Fibroblast of lung (primary cell): ENCODE results near the gene ANKRD24. TPM values are rescaled to one million over a fixed set of nuclear protein-coding genes. Genes with fewer than 3 reads are reported as not detected.
"Not testable (repeated sequence)": the region's sequence is repeated elsewhere in the genome, so short reads cannot be mapped to it uniquely, and the experiment has no call there.

Experiments
- DNase-seq, 2 donors: peaks; one replicate each; pipeline versions ENCODE4 v3.0.0 to v3.0.0-alpha.2; 2010; ENCODE audit warnings: low read depth in 2 of 2
- H2AFZ ChIP-seq: 2 replicates; pipeline ENCODE4 v1.5.1; 2012; ENCODE audit warnings: low read length, control low read depth, inconsistent platforms
- H3K27ac ChIP-seq: 2 replicates; pipeline ENCODE4 v1.5.1; 2011; ENCODE audit warnings: low read length, control low read depth; ENCODE audit not compliant: insufficient read depth
- H3K27me3 ChIP-seq: 2 replicates; pipeline ENCODE4 v1.5.1; 2011; ENCODE audit warnings: mild to moderate bottlenecking, low read length; ENCODE audit not compliant: control insufficient read depth, insufficient read depth
- H3K36me3 ChIP-seq: 2 replicates; pipeline ENCODE4 v1.5.1; 2011; ENCODE audit warnings: low read length; ENCODE audit not compliant: control insufficient read depth, insufficient read depth
- H3K4me1 ChIP-seq: 2 replicates; pipeline ENCODE4 v1.5.1; 2011; ENCODE audit warnings: low read length; ENCODE audit not compliant: control insufficient read depth, insufficient read depth; ENCODE audit errors: extremely low read depth
- H3K4me2 ChIP-seq: 2 replicates; pipeline ENCODE4 v1.5.1; 2011; ENCODE audit warnings: low read length, control low read depth; ENCODE audit not compliant: insufficient read depth; ENCODE audit errors: extremely low read depth
- H3K4me3 ChIP-seq, 4 experiments: fragments of 200-600 bp in 1 of 4; sonication (generic) in 1 of 4; replicated peaks in 1 of 4; 2 replicates each; pipeline ENCODE4 v1.5.1; 2011 to 2016; ENCODE audit warnings: low read length in 4 of 4, low read depth in 3 of 4, mild to moderate bottlenecking in 3 of 4, control low read depth in 2 of 4, inconsistent platforms in 1 of 4, mixed read lengths in 1 of 4; ENCODE audit not compliant: insufficient read depth in 1 of 4; ENCODE audit errors: control extremely low read depth in 1 of 4
- H3K79me2 ChIP-seq: 2 replicates; pipeline ENCODE4 v1.5.1; 2012; ENCODE audit warnings: mild to moderate bottlenecking, low read length, inconsistent platforms; ENCODE audit not compliant: control insufficient read depth, insufficient read depth
- H3K9ac ChIP-seq: 2 replicates; pipeline ENCODE4 v1.5.1; 2011; ENCODE audit warnings: mild to moderate bottlenecking, low read length, control low read depth; ENCODE audit not compliant: insufficient read depth
- H3K9me3 ChIP-seq: 2 replicates; pipeline ENCODE4 v1.5.1; 2012; ENCODE audit warnings: low read depth, low read length; ENCODE audit not compliant: control insufficient read depth, insufficient read depth
- H4K20me1 ChIP-seq: 2 replicates; pipeline ENCODE4 v1.5.1; 2011; ENCODE audit warnings: low read length; ENCODE audit not compliant: control insufficient read depth, insufficient read depth; ENCODE audit errors: extremely low read depth
- EZH2 ChIP-seq: IDR thresholded peaks from 2 replicates; pipeline ENCODE4 v1.5.1; 2012; ENCODE audit warnings: low read length, control low read depth, mild to moderate bottlenecking; ENCODE audit errors: missing control alignments
- polyA plus RNA-seq, 2 donors: library from polyadenylated mRNA; depleted of rRNA in 1 of 2; stranded (reverse) in 1 of 2; unstranded in 1 of 2; fragments of >200 nt; gene quantifications; 2 replicates each; pipeline ENCODE4 v1.2.1, GENCODE V29; 2011 to 2012; ENCODE audit warnings: missing spikeins in 1 of 2
- total RNA-seq: library from RNA; depleted of rRNA; stranded (reverse); fragments of >200 nt; gene quantifications from 2 replicates; pipeline ENCODE4 v1.2.1, GENCODE V29; 2014
- TF ChIP-seq, protein P1 (sequence below), 2 donors: IDR thresholded peaks in 1 of 2; conservative IDR thresholded peaks in 1 of 2; 1 replicate in 1 of 2; 2 replicates in 1 of 2; pipeline ENCODE4 v1.5.1; 2011 to 2012; ENCODE audit warnings: low read length in 2 of 2, control low read depth in 1 of 2, inconsistent platforms in 1 of 2, low read depth in 1 of 2, mild to moderate bottlenecking in 1 of 2

The ANKRD24 gene
- total and polyA plus RNA-seq, 2 donors (not counting 1 experiment from before 2014, with no cell fraction given): 0.14 to 2.3 TPM

DNA sequence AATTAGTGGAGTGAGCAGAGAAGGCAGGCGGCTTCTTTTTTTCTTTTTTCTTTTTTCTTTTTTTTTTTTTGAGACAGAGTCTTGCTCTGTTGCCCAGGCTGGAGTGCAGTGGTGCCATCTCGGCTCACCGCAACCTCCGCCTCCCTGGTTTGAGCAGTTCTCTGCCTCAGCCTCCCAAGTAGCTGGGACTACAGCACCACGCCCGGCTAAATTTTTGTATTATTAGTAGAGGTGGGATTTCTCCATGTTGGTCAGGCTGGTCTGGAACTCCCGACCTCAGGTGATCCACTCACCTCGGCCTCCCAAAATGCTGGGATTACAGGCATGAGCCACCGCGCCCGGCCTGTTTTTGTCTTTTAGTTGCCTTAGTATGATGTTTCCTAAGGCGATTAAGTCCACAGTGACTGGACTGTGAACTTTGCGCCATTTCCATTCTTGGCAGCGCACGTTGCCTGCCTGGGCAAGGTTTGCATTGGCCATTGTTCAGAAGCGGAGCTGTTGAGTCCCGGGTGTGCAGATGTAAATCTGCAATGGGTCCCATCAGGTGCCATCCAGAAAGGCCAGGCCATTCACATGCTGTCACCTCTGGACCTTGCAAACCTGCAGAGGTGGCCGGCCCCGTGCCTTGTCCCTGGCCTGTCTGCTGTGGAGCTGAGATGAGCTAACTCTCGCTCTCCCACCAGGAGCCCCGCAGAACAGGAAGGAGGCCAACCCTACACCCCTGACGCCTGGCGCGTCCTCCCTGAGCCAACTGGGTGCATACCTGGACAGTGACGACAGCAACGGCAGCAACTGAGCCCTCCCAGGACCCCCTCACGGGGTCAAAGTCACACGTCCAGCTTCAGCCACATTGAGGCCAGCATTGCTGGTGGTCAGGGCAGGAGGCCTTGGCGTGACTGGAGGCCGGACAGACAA is 85.7 kb downstream of the ANKRD24 start:
- TF ChIP-seq, protein P1, sequence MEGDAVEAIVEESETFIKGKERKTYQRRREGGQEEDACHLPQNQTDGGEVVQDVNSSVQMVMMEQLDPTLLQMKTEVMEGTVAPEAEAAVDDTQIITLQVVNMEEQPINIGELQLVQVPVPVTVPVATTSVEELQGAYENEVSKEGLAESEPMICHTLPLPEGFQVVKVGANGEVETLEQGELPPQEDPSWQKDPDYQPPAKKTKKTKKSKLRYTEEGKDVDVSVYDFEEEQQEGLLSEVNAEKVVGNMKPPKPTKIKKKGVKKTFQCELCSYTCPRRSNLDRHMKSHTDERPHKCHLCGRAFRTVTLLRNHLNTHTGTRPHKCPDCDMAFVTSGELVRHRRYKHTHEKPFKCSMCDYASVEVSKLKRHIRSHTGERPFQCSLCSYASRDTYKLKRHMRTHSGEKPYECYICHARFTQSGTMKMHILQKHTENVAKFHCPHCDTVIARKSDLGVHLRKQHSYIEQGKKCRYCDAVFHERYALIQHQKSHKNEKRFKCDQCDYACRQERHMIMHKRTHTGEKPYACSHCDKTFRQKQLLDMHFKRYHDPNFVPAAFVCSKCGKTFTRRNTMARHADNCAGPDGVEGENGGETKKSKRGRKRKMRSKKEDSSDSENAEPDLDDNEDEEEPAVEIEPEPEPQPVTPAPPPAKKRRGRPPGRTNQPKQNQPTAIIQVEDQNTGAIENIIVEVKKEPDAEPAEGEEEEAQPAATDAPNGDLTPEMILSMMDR (conservative IDR thresholded peaks at IDR 0.05 in 1 of 2, IDR thresholded peaks at IDR 0.05 in 1 of 2; ENCODE audit: low read depth in 1 of 2, low read length in 2 of 2): no peak
- TF ChIP-seq EZH2: no peak
- Histone ChIP-seq H3K4me3 (no peak overlapping the region), H3K79me2 (no peaks in the 10 kb centered on the region), H3K27me3 (no peaks in the 10 kb centered on the region), H3K9ac (no peak overlapping the region), H3K4me2 (no peak overlapping the region), H3K36me3 (peaks cover 4% of the 10 kb centered on the region), H4K20me1 (no peaks in the 10 kb centered on the region), H2AFZ (no peak overlapping the region), H3K9me3 (no peaks in the 10 kb centered on the region), H3K27ac (no peak overlapping the region), H3K4me1 (no peaks in the 10 kb centered on the region)
- DNase-seq: no peak

- Histone ChIP-seq H3K79me2 (no peaks in the 10 kb centered on the region), H2AFZ (no peak overlapping the region), H3K27me3 (no peaks in the 10 kb centered on the region), H3K4me3 (no peak overlapping the region), H3K9me3 (no peaks in the 10 kb centered on the region), H3K4me1 (no peaks in the 10 kb centered on the region), H3K4me2 (no peak overlapping the region), H3K27ac (no peak overlapping the region), H4K20me1 (no peaks in the 10 kb centered on the region), H3K9ac (no peak overlapping the region), H3K36me3 (peaks cover 4% of the 10 kb centered on the region)
- TF ChIP-seq, protein P1 (conservative IDR thresholded peaks at IDR 0.05 in 1 of 2, IDR thresholded peaks at IDR 0.05 in 1 of 2; ENCODE audit: low read depth in 1 of 2, low read length in 2 of 2): no peak
- no peak for TF ChIP-seq EZH2
- DNase-seq: no peak
Measured at GRCh38 chr19:4268816-4269430, 86.4 kb downstream of the ANKRD24 start.

DNA sequence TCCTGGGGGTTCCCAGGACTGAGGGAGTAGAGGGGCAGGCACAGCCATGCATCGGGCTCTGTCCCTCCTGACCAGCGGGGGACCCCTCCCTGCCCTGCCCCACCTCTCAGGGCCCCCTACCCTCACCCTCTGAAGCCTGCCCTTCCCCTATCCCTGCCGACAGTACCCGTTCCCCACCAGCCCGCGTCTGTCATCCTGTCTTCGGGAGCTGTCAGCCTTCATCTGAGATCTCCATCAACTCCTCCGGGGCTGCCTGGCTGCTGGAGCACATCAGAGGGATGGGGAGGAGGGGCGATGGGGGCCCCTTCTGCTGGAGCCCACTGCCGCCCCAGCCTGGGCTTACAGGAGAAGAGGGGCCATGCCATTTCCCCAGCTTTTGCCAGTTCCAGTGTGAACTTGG is 90.4 kb downstream of the ANKRD24 start:
- H3K4me1 ChIP-seq: no peaks in the 10 kb centered on the region
- H3K27ac ChIP-seq: no peak overlapping the region
- no peak for DNase-seq
- no peak overlapping the region for H2AFZ ChIP-seq
- no peaks in the 10 kb centered on the region for H3K9me3 ChIP-seq
- H3K36me3 ChIP-seq: peaks cover 4% of the 10 kb centered on the region
- H3K79me2 ChIP-seq: no peaks in the 10 kb centered on the region
- H3K4me2 ChIP-seq: no peak overlapping the region
- H3K9ac ChIP-seq: no peak overlapping the region
- TF ChIP-seq EZH2: no peak
- TF ChIP-seq, protein P1 (conservative IDR thresholded peaks at IDR 0.05 in 1 of 2, IDR thresholded peaks at IDR 0.05 in 1 of 2; ENCODE audit: low read depth in 1 of 2, low read length in 2 of 2): no peak
- no peak overlapping the region for H3K4me3 ChIP-seq
- H4K20me1 ChIP-seq: no peaks in the 10 kb centered on the region
- H3K27me3 ChIP-seq: peaks cover under 1% of the 10 kb centered on the region

DNA sequence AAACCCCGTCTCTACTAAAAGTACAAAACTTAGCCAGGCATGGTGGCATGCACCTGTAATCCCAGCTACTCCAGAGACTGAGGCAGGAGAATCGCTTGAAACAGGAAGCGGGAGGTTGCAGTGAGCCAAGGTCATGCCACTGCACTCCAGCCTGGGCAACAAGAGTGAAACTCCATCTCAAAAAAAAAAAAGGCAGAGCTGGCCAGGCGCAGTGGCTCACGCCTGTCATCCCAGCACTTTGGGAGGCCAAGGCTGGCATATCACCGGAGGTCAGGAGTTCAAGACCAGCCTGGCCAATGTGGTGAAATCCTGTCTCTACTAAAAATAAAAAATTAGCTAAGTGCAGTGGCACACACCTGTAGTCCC is 91.8 kb downstream of the ANKRD24 start:
- not testable (repeated sequence) for H3K4me3 ChIP-seq, H3K27ac ChIP-seq, H4K20me1 ChIP-seq, H3K9ac ChIP-seq, H3K79me2 ChIP-seq, H3K27me3 ChIP-seq, H3K36me3 ChIP-seq, H3K4me1 ChIP-seq, H3K4me2 ChIP-seq, H3K9me3 ChIP-seq, H2AFZ ChIP-seq, DNase-seq
